Suprapubic skin (tissue), 4 donors: ENCODE results near the gene SRSF3.

Source experiments
- CTCF ChIP-seq, 2 donors: fragments of 200-600 bp in 1 of 2; fragments of 450-650 bp in 1 of 2; sonication (generic) in 1 of 2; IDR thresholded peaks; one replicate each; pipeline ENCODE4 v1.5.1; 2016 to 2019; ENCODE audit warnings: antibody characterized with exemption in 2 of 2, mild to moderate bottlenecking in 1 of 2, moderate library complexity in 1 of 2
- POLR2A ChIP-seq, 2 donors: fragments of 450-650 bp; IDR thresholded peaks; one replicate each; pipeline ENCODE4 v1.6.1; 2017; ENCODE audit warnings: antibody characterized with exemption in 2 of 2, mild to moderate bottlenecking in 2 of 2, moderate library complexity in 2 of 2
- POLR2AphosphoS5 ChIP-seq, 3 donors: sonication (generic); formaldehyde crosslinking; IDR thresholded peaks; one replicate each; pipeline ENCODE4 v1.6.1; 2017; ENCODE audit warnings: antibody characterized with exemption in 3 of 3

- TF ChIP-seq CTCF (IDR thresholded peaks at IDR 0.05) (no peak), POLR2AphosphoS5 (IDR thresholded peaks at IDR 0.05) (no peak), POLR2A (IDR thresholded peaks at IDR 0.05) (no peak)
Observed at GRCh38 chr6:36547646-36548400, 46.3 kb upstream of the SRSF3 start.
